ENCODE data around the gene ZNF516.

ZNF516 gene

DNA sequence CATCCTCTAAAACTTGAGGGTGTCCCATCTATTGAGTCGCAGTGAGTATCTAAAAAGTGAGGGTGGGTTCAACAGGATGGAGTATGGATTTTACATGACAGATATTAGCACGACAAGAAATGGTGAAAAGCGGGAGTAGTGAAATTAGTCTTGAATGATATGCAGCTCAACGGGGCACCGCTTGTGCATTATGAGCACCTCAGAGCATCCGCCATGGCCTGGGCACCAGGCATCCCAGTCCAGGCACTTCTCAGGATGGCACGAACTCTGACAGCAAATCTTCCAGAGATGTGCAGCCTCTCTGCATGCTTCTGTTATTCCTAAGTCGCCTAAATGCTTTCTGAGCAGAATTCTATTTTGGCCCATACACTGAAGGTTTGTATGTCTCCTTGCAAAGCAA is 57.1 kb downstream of the ZNF516 start:
- FAIRE-seq (no peak), DNase-seq (ENCODE audit: insufficient read length, low spot score) (no peak)
- TF ChIP-seq, protein P1, sequence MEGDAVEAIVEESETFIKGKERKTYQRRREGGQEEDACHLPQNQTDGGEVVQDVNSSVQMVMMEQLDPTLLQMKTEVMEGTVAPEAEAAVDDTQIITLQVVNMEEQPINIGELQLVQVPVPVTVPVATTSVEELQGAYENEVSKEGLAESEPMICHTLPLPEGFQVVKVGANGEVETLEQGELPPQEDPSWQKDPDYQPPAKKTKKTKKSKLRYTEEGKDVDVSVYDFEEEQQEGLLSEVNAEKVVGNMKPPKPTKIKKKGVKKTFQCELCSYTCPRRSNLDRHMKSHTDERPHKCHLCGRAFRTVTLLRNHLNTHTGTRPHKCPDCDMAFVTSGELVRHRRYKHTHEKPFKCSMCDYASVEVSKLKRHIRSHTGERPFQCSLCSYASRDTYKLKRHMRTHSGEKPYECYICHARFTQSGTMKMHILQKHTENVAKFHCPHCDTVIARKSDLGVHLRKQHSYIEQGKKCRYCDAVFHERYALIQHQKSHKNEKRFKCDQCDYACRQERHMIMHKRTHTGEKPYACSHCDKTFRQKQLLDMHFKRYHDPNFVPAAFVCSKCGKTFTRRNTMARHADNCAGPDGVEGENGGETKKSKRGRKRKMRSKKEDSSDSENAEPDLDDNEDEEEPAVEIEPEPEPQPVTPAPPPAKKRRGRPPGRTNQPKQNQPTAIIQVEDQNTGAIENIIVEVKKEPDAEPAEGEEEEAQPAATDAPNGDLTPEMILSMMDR (IDR thresholded peaks at IDR 0.05; ENCODE audit: insufficient read depth, missing control alignments) = no peak

DNA sequence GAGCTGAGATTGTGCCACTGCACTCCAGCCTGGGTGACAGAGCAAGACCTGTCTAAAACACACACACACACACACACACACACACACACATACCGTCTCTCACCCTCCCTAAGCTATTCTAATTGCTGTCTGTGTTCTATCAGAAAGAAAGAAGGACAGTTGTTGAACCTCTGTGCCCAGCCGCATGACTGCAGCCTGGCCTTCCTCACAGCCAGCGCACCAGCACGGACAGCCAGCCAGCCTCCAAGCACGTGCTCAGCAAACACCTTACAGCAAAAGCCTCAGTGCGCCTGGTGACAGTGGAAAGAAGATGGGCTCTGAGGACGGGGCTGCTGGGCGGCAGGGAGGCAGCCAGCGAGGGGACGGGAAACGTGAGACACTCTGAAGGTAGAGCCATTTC is 58.0 kb downstream of the ZNF516 start:
- FAIRE-seq = no peak

GRCh38 chr18:76436342-76436741 is 58.7 kb downstream of the ZNF516 start:
- DNase-seq (ENCODE audit: insufficient read length, low spot score) (no peak), FAIRE-seq (peak; percentile 46)
- TF ChIP-seq, protein P1 (IDR thresholded peaks at IDR 0.05; ENCODE audit: insufficient read depth, missing control alignments) = no peak

More for the DNA sequence above, 58.0 kb downstream of the ZNF516 start:
- DNase-seq (ENCODE audit: insufficient read length, low spot score) = no peak
- TF ChIP-seq, protein P1 (IDR thresholded peaks at IDR 0.05; ENCODE audit: insufficient read depth, missing control alignments) = no peak

- TF ChIP-seq, protein P1 (IDR thresholded peaks at IDR 0.05; ENCODE audit: insufficient read depth, missing control alignments) = no peak
- DNase-seq (ENCODE audit: insufficient read length, low spot score) (no peak), FAIRE-seq (peak; percentile 98)
Measured at GRCh38 chr18:76435316-76435989, 59.6 kb downstream of the ZNF516 start.

DNA sequence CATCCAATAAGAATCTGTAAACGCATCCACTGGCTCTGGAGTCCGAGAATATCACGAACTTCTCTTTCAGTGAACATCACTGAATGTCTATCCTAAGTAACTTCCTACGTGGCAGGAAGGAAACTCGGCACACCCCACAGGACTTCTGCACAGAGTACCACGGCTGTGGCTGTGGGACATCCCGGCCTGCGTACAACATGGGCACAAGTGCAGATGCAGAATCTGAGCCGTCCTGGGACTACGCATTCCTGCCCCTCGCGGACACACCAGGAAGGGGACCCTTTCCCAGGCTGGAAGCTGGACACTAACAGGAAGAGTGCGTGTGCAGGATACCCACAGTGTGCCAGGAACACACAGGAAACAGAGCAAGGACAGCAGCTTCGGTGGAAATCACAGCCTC is 60.6 kb downstream of the ZNF516 start:
- no peak for DNase-seq (ENCODE audit: insufficient read length, low spot score)
- TF ChIP-seq, protein P1 (IDR thresholded peaks at IDR 0.05; ENCODE audit: insufficient read depth, missing control alignments) = no peak

GRCh38 chr18:76433788-76434187 is 61.3 kb downstream of the ZNF516 start:
- FAIRE-seq (no peak), DNase-seq (ENCODE audit: insufficient read length, low spot score) (no peak)
- TF ChIP-seq, protein P1 (IDR thresholded peaks at IDR 0.05; ENCODE audit: insufficient read depth, missing control alignments) = no peak

More for the DNA sequence above, 60.6 kb downstream of the ZNF516 start:
- FAIRE-seq = peak; percentile 38

- FAIRE-seq (no peak), DNase-seq (ENCODE audit: insufficient read length, low spot score) (no peak)
- TF ChIP-seq, protein P1 (IDR thresholded peaks at IDR 0.05; ENCODE audit: insufficient read depth, missing control alignments) = no peak
Measured at GRCh38 chr18:76432970-76433767, 61.9 kb downstream of the ZNF516 start.

All from D721Med (cell line).